HepG2 (cell line): ENCODE data around the gene CMIP. TPM values are rescaled to one million over a fixed set of nuclear protein-coding genes. Genes with fewer than 3 reads are reported as not detected.

Experiments used
- ATF4 ChIP-seq, 2 experiments: fragments of 450-650 bp in 1 of 2; sonication (generic) in 1 of 2; formaldehyde crosslinking; IDR thresholded peaks; 2 replicates each; pipeline versions ENCODE4 v1.5.0 to v1.8.0; 2020 to 2022; ENCODE audit warnings: mild to moderate bottlenecking in 1 of 2, missing genetic modification reagents in 1 of 2
- BORCS8-MEF2B ChIP-seq: sonication (generic); formaldehyde crosslinking; IDR thresholded peaks from 2 replicates; pipeline ENCODE4 v1.8.0; 2022; ENCODE audit warnings: mild to moderate bottlenecking, missing genetic modification reagents
- DNMT3B ChIP-seq: conservative IDR thresholded peaks from 2 replicates; pipeline ENCODE4 v1.6.1; 2016; ENCODE audit warnings: missing biosample characterization, control low read depth
- E2F5 ChIP-seq: sonication (generic); formaldehyde crosslinking; conservative IDR thresholded peaks from 2 replicates; pipeline ENCODE4 v1.4.0; 2020; ENCODE audit warnings: missing genetic modification reagents
- EED ChIP-seq: sonication (generic); formaldehyde crosslinking; IDR thresholded peaks from 2 replicates; pipeline ENCODE4 v1.5.0; 2020; ENCODE audit warnings: mild to moderate bottlenecking, missing genetic modification reagents
- ETV6 ChIP-seq: sonication (generic); formaldehyde crosslinking; conservative IDR thresholded peaks from 2 replicates; pipeline ENCODE4 v1.4.0; 2020; ENCODE audit warnings: missing genetic modification reagents
- FLYWCH1 ChIP-seq: sonication (generic); formaldehyde crosslinking; IDR thresholded peaks from 2 replicates; pipeline ENCODE4 v1.8.1; 2023; ENCODE audit warnings: mild to moderate bottlenecking, missing genetic modification reagents
- FOSL2 ChIP-seq: sonication (generic); formaldehyde crosslinking; IDR thresholded peaks from 2 replicates; pipeline ENCODE4 v1.4.0; 2020; ENCODE audit warnings: missing genetic modification reagents
- HDAC1 ChIP-seq: sonication (generic); formaldehyde crosslinking; IDR thresholded peaks from 2 replicates; pipeline ENCODE4 v1.5.1; 2020; ENCODE audit warnings: mild to moderate bottlenecking, missing genetic modification reagents
- HNF4A ChIP-seq: sonication (generic); formaldehyde crosslinking; IDR thresholded peaks from 2 replicates; pipeline ENCODE4 v1.4.0; 2020; ENCODE audit warnings: missing genetic modification reagents
- HOXA5 ChIP-seq: sonication (generic); formaldehyde crosslinking; IDR thresholded peaks from 2 replicates; pipeline ENCODE4 v1.4.0; 2020; ENCODE audit warnings: missing genetic modification reagents
- MBD4 ChIP-seq: IDR thresholded peaks from 2 replicates; pipeline ENCODE4 v1.6.1; 2012; ENCODE audit warnings: low read length, inconsistent platforms, borderline replicate concordance
- NFE2L1 ChIP-seq: sonication (generic); formaldehyde crosslinking; IDR thresholded peaks from 2 replicates; pipeline ENCODE4 v1.4.0; 2020; ENCODE audit warnings: missing genetic modification reagents, mild to moderate bottlenecking, borderline replicate concordance
- NR2C2 ChIP-seq: sonication (generic); formaldehyde crosslinking; IDR thresholded peaks from 2 replicates; pipeline ENCODE4 v1.4.0; 2020; ENCODE audit warnings: missing genetic modification reagents, mild to moderate bottlenecking, moderate library complexity, borderline replicate concordance
- NR3C1 ChIP-seq: sonication (generic); formaldehyde crosslinking; IDR thresholded peaks from 2 replicates; pipeline ENCODE4 v1.4.0; 2020; ENCODE audit warnings: missing genetic modification reagents
- RFX1 ChIP-seq: fragments of 450-650 bp; IDR thresholded peaks from 2 replicates; pipeline ENCODE4 v1.6.1; 2017
- SETDB1 ChIP-seq: sonication (generic); formaldehyde crosslinking; IDR thresholded peaks from 2 replicates; pipeline ENCODE4 v1.5.1; 2020; ENCODE audit warnings: missing genetic modification reagents, mild to moderate bottlenecking, borderline replicate concordance
- XBP1 ChIP-seq: sonication (generic); formaldehyde crosslinking; IDR thresholded peaks from 2 replicates; pipeline ENCODE4 v1.5.0; 2020; ENCODE audit warnings: missing genetic modification reagents
- ZBTB21 ChIP-seq: sonication (generic); formaldehyde crosslinking; IDR thresholded peaks from 2 replicates; pipeline ENCODE4 v1.4.0; 2020; ENCODE audit warnings: missing genetic modification reagents
- ZNF670 ChIP-seq: sonication (generic); formaldehyde crosslinking; IDR thresholded peaks from 2 replicates; pipeline ENCODE4 v1.8.0; 2022; ENCODE audit warnings: mild to moderate bottlenecking, missing genetic modification reagents, borderline replicate concordance
- ZNF788 ChIP-seq: sonication (generic); formaldehyde crosslinking; IDR thresholded peaks from 2 replicates; pipeline ENCODE4 v1.5.0; 2020; ENCODE audit warnings: mild to moderate bottlenecking, missing genetic modification reagents, borderline replicate concordance
- ZNF790 ChIP-seq: sonication (generic); formaldehyde crosslinking; IDR thresholded peaks from 2 replicates; pipeline ENCODE4 v1.8.0; 2022; ENCODE audit warnings: missing genetic modification reagents, mild to moderate bottlenecking, borderline replicate concordance
- polyA plus RNA-seq, 8 experiments: library from polyadenylated mRNA; depleted of rRNA in 3 of 8; stranded (reverse) in 7 of 8; unstranded in 1 of 8; fragments of >200 nt; fragmentation: Illumina TruSeq in 4 of 8; extraction: Trizol in 4 of 8; gene quantifications; 2 replicates each; pipeline versions ENCODE4 v1.2.1 to v1.2.3, GENCODE V29; 2011 to 2016; ENCODE audit warnings: low read depth in 4 of 8, missing spikeins in 1 of 8, mixed read lengths in 1 of 8; ENCODE audit not compliant: insufficient read depth in 1 of 8
- total RNA-seq, 5 experiments: library from RNA; depleted of rRNA; stranded (reverse); fragments of >200 nt; fragmentation: Illumina TruSeq; extraction: Trizol; gene quantifications; 2 replicates each; pipeline ENCODE4 v1.2.3, GENCODE V29; 2016; ENCODE audit warnings: low read depth in 1 of 5
- TF ChIP-seq, protein P1 (sequence below): sonication (generic); formaldehyde crosslinking; IDR thresholded peaks from 2 replicates; pipeline ENCODE4 v1.4.0; 2020; ENCODE audit warnings: missing genetic modification reagents, borderline replicate concordance
- TF ChIP-seq, protein P2 (sequence below): sonication (generic); formaldehyde crosslinking; IDR thresholded peaks from 2 replicates; pipeline ENCODE4 v1.5.0; 2020; ENCODE audit warnings: missing genetic modification reagents

The CMIP gene
- total and polyA plus RNA-seq, 2 of the 13 experiments (the other 11 are each of a cell fraction or from before 2014, with no cell fraction given), result 10.9 to 18.1 TPM

DNA sequence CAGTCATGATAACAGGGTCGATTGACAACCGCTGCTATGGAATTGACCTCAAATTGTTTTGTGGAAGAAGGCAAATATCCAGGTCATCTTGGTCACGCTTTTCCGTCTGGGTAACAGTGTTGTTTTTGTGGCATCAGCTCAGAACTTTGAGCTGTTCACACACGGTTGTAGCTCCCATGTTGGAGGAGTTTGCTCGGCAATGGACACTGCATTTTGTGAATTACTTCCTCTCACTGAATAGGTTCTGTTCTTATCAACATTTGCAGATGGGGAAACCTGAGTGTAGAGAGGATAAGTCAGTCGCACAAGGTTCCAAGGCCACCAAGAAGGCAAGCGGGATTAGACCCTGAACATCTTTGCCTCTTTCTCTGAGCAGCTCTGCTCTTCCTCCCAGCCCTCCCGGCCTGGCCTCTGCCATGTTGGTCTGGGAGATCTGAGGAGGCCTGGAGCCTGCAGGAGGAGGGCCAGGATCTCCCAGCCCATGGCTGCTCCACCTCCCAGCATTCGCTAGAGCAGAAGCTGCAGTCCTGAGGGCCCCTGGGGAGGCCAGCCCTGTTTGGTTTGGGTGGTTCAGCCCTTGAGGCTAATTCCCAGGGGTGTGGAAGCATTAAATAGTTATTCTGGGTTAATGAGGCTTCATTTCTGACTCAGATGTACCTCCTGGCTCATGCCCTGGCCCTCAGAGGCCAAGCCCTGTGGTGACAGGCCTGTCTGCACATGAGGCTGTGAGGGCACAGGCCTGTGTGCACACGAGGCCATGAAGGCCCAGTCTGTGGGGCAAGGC, 180.3 kb downstream of the CMIP start (continued):
- TF ChIP-seq MBD4 (no peak), ATF4 (CRISPR knock-in tag; IDR thresholded peaks at IDR 0.05) (0 out of 4 replicates have a peak, but pooled peaks of 1 of the 2 experiments have one; percentile 26), NR3C1 (CRISPR knock-in tag) (no peak), EED (no peak), ZNF790 (CRISPR knock-in tag) (no peak), SETDB1 (CRISPR knock-in tag) (no peak), HNF4A (CRISPR knock-in tag) (peak; percentile 92), ZNF670 (no peak), ETV6 (CRISPR knock-in tag) (no peak), RFX1 (no peak), BORCS8-MEF2B (CRISPR knock-in tag) (no peak), ZNF788 (CRISPR knock-in tag) (peak; percentile 65; the same call in 1 of the 2 replicates), XBP1 (CRISPR knock-in tag) (no peak), NR2C2 (CRISPR knock-in tag) (peak; percentile 72; the same call in 1 of the 2 replicates), E2F5 (CRISPR knock-in tag) (no peak), FOSL2 (CRISPR knock-in tag) (peak; percentile 26; the same call in 1 of the 2 replicates), HDAC1 (CRISPR knock-in tag) (peak; percentile 60), HOXA5 (CRISPR knock-in tag) (no peak), DNMT3B (CRISPR knock-in tag) (no peak), NFE2L1 (CRISPR knock-in tag) (peak; percentile 40; the same call in 1 of the 2 replicates), ZBTB21 (CRISPR knock-in tag) (no peak), FLYWCH1 (CRISPR knock-in tag) (no peak)
- TF ChIP-seq, protein P1, sequence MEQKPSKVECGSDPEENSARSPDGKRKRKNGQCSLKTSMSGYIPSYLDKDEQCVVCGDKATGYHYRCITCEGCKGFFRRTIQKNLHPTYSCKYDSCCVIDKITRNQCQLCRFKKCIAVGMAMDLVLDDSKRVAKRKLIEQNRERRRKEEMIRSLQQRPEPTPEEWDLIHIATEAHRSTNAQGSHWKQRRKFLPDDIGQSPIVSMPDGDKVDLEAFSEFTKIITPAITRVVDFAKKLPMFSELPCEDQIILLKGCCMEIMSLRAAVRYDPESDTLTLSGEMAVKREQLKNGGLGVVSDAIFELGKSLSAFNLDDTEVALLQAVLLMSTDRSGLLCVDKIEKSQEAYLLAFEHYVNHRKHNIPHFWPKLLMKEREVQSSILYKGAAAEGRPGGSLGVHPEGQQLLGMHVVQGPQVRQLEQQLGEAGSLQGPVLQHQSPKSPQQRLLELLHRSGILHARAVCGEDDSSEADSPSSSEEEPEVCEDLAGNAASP (CRISPR knock-in tag), result peak; percentile 67; the same call in 1 of the 2 replicates
- TF ChIP-seq, protein P2, sequence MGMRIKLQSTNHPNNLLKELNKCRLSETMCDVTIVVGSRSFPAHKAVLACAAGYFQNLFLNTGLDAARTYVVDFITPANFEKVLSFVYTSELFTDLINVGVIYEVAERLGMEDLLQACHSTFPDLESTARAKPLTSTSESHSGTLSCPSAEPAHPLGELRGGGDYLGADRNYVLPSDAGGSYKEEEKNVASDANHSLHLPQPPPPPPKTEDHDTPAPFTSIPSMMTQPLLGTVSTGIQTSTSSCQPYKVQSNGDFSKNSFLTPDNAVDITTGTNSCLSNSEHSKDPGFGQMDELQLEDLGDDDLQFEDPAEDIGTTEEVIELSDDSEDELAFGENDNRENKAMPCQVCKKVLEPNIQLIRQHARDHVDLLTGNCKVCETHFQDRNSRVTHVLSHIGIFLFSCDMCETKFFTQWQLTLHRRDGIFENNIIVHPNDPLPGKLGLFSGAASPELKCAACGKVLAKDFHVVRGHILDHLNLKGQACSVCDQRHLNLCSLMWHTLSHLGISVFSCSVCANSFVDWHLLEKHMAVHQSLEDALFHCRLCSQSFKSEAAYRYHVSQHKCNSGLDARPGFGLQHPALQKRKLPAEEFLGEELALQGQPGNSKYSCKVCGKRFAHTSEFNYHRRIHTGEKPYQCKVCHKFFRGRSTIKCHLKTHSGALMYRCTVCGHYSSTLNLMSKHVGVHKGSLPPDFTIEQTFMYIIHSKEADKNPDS, result no peak
